ACHN (cell line): Measurements from ENCODE around the gene NUDT22.

Source experiments
- DNase-seq: peaks from one replicate; pipeline ENCODE4 v3.0.0-alpha.2; 2015
- in situ Hi-C: cut with HindIII; loops from 2 replicates; pipeline ENCODE4 v1.10.0; 2017; ENCODE audit warnings: low sequenced_read_pairs, low pct_ligation_motif_present, low pct_unique_long_range_greater_than_20kb

The NUDT22 gene

GRCh38 chr11:64224151-64224890 is 1.8 kb upstream of the NUDT22 start:
- in situ Hi-C loops, result no loop called here

GRCh38 chr11:64224891-64225607 is 1.0 kb upstream of the NUDT22 start:
- no peak for DNase-seq
- in situ Hi-C loops, result no loop called here

More at GRCh38 chr11:64224151-64224890, 1.8 kb upstream of the NUDT22 start:
- DNase-seq, result no peak

GRCh38 chr11:64226507-64227051 is 505 bp downstream of the NUDT22 start:
- in situ Hi-C loops, result no loop called here
- DNase-seq, result peak; percentile 22

DNA sequence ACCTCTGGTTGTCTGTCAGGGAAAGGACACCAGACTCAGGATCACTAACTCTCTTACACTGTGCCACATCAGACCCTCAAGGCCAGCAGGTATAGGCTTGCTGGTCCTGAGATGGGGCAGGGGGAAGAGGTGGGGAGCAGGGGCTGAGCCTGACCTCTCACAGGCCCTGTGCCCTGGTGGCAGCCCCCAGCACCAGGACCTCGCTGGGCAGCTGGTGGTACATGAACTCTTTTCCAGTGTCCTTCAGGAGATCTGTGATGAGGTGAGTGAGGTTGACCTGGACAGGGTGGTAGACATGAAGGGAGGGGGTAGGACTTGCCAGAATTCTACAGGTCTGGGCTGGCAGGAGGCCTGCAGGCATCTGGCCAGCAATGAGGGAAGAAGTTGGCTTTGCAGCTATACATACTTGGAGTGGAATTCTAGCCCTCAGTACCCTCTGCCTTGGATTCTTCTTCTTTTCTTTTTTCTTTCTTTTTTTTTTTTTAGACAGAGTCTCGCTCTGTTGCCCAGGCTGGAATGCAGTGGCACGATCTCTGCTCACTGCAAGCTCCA is 1.4 kb downstream of the NUDT22 start:
- no peak for DNase-seq
- in situ Hi-C loops, result no loop called here

DNA sequence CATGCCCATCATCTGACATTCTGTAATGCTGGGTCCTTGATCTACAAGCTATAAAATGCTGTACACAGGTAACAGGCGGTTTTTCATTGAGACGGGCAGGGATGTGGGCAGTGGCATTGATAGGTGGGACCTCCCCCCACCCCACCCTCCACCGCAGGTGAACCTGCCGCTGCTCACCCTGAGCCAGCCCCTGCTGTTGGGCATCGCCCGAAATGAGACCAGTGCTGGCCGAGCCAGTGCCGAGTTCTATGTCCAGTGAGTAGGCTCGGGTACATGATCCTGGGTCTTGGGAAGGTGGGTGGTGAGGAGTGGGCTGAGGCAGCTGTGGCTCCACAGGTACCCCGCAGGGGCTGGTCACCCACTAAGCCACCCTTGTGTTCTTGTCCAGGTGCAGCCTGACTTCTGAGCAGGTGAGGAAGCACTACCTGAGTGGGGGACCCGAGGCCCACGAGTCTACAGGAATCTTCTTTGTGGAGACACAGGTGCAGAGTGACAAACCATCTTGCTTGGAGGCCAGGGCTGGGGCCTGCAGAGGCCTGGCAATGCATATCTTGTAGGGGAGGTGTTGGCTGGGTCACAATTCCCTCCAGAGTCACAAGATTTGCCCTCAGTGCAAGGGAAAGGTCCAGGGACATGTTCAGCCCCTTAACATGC is 3.1 kb downstream of the NUDT22 start:
- in situ Hi-C loops, result no loop called here
- DNase-seq, result no peak

DNA sequence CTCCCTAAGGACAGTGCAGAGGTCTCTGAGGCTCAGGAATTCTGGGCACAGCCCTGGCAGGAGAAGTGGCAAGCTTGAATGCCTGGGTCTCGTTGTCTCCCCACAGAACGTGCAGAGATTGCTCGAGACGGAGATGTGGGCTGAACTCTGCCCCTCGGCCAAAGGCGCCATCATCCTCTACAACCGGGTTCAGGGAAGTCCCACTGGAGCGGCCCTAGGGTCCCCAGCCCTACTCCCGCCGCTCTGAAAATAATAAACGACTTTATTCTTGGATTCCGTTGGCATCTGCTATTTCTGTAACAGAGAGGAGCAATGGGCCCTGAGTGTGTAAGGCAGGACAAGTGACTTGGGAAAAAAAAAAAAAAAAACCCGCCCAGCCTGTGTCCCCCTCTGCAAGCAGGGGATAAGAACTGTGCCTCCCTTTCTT is 3.7 kb downstream of the NUDT22 start:
- DNase-seq, result no peak
- in situ Hi-C loops, result no loop called here

DNA sequence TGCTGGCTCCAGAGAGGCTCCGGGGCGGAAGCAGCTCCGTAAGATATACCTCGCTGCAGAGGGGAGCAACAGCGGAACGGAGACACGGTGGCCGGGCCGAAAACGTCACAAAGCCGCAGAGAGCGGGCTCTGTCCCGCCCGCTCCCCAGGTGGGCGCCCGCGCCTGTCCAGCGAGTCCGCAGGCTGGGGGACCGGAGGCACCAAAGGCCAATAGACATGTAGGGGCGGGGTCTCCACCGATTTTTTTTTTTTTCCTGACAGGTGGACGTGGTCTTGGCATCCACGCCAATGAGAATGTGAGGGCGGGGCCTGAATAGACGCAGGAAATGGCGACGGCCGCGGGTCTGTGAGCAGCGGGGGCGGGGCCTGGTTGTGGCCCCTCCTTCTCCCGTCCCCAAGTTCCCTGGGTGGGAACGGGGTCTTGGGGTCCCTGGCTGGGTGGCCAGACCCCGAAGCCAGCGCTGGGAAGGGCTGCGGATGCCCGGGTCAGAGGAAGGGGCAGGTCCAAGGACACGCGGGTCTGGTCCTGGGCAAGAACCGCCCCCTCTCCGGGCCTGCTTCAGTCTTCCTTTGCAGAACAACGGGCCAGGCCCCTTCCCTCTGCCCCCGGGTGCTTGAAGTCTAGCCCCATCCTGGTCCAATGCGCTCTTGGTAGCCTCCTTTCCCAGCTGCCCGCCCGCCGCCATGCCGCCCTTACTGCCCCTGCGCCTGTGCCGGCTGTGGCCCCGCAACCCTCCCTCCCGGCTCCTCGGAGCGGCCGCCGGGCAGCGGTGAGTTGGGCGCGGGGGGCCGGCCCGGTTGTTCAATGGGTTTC is 4.3 kb downstream of the NUDT22 start, which contains the start of gene DNAJC4:
Gene DNAJC4 (plus strand): TSS at position 378 of the 814 bp plus-strand sequence. CDS start 307 bp downstream, at position 685.
- DNase-seq, result peak; percentile 92

DNA sequence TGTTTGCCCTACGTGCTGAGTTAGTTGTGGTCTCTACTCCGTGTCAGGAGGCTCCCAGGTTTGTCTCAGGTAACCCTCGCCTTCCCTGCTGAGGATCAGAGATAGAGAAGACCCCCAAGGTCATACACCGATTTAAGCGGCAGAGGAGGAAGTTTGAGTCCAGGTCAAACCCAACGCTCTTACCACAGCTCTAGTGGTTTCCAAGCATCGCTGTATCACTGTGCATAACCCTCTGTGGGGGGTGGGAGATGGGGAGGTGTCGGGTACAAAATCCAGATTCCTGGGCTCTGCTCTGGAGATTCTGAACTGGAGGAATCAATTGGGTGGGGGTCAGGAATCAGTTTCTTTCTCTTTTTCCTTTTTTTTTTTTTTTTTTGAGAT is 4.9 kb downstream of the NUDT22 start:
- in situ Hi-C loops, result no loop called here

More for the DNA sequence above, 4.3 kb downstream of the NUDT22 start, which contains the start of gene DNAJC4:
- in situ Hi-C loops, result no loop called here

GRCh38 chr11:64231546-64231945 is 5.5 kb downstream of the NUDT22 start:
- no peak for DNase-seq
- in situ Hi-C loops, result no loop called here

More for the DNA sequence above, 4.9 kb downstream of the NUDT22 start:
- DNase-seq, result no peak

GRCh38 chr11:64232182-64232966 is 6.3 kb downstream of the NUDT22 start:
- in situ Hi-C loops, result no loop called here
- no peak for DNase-seq

DNA sequence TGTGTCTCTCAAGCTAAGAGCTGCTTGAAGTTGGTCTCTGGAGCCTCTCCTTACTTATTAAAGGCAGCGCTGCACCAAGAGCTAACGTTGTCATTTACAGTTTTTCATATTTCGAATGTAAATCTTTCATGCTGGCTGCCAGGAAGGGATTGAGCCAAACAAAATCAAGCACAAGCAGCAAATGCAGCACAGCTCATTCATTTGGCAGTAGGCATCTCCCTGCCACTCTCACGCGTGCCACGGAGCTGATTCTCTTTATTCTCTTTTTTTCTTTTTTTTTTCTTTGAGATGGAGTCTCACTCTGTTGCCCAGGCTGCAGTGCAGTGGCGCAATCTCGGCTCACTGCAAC is 6.9 kb downstream of the NUDT22 start:
- DNase-seq, result no peak
- in situ Hi-C loops, result no loop called here

- DNase-seq, result peak; percentile 70
- in situ Hi-C loops, result no loop called here
Observed at GRCh38 chr11:64233913-64234586, 8.0 kb downstream of the NUDT22 start, which contains the start of gene VEGFB. TSS of gene VEGFB (plus strand) at chr11:64234584. CDS start at chr11:64234834, 250 bp downstream.

DNA sequence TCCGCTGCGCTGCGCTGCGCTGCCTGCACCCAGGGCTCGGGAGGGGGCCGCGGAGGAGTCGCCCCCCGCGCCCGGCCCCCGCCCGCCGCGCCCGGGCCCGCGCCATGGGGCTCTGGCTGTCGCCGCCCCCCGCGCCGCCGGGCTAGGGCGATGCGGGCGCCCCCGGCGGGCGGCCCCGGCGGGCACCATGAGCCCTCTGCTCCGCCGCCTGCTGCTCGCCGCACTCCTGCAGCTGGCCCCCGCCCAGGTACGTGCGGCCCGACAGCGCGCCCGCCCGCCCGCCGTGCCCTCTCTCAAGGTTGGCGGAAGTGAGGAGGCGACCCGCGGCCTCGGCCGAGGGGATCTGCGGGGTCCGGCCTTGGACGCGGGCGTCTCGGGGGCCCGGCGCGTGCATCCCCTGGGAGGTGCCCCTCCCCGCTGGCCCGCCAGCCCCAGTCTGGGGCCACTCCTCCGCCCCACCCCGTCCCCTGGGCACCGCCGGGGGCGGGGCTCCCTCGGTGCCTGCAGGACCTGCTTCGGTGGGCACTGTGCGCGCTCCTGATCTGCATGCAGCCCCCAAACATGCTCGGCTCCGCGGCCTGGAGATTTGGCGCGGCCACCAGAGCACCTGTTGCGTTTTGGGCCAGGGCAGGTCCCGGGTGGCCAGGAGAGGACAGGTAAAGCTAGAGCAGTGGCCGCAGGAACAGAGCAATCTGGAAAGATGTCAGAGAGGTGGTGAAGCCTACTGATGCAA is 8.7 kb downstream of the NUDT22 start:
- in situ Hi-C loops, result no loop called here
- DNase-seq, result peak; percentile 41

GRCh38 chr11:64235437-64236161 is 9.5 kb downstream of the NUDT22 start:
- DNase-seq, result no peak
- in situ Hi-C loops, result no loop called here

GRCh38 chr11:64237484-64237951 is 11.4 kb downstream of the NUDT22 start:
- DNase-seq, result no peak
- in situ Hi-C loops, result no loop called here
